ENCODE measurements around the gene WASHC3. TPM values are rescaled to one million over a fixed set of nuclear protein-coding genes. Genes with fewer than 3 reads are reported as not detected.

WASHC3 gene
- polyA plus RNA-seq, 4 donors, result 25.7 to 40.2 (median 31.0) TPM

DNA sequence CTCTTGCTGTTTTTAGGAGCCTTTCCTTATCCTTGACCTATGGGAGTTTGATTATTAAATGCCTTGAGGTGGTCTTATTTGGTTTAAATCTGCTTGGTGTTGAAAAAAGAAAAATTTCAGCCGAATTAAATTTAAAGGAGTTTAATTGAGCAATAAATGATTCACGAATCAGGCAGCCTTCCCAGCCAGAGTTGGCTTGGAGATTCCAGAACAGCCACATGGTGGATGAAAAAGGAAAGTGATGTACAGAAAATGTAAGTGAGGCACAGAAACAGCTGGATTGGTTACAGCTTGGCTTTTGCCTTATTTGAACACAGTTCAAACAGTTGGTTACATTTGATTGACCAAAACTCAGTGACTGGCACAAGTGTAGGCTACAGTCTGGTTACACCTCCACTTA is 69.7 kb downstream of the WASHC3 start:
- WGBS, 3 donors, result 70 to 75% (median 71%) methylated on average over 2 of the region's 2 CpGs
- Histone ChIP-seq H3K27me3 (ENCODE audit: control insufficient read depth in 3 of 3, insufficient read depth in 3 of 3, low read length in 3 of 3) (no peaks in the 10 kb centered on the region), H3K36me3 (ENCODE audit: control insufficient read depth in 3 of 3, insufficient read depth in 2 of 3, low read depth in 1 of 3, low read length in 3 of 3) (no peaks in the 10 kb centered on the region), H3K9me3 (ENCODE audit: control insufficient read depth in 2 of 2, insufficient read depth in 1 of 2, low read depth in 1 of 2, low read length in 1 of 2) (no peaks in the 10 kb centered on the region), H3K4me3 (ENCODE audit: low read depth in 1 of 3, low read length in 3 of 3) (no peak overlapping the region), H3K27ac (ENCODE audit: low read depth in 1 of 3, low read length in 2 of 3) (no peak overlapping the region), H3K4me1 (ENCODE audit: control insufficient read depth in 3 of 3, insufficient read depth in 2 of 3, low read depth in 1 of 3, low read length in 2 of 3) (no peaks in the 10 kb centered on the region)
- FAIRE-seq, result no peak
- DNase-seq, result no peak

DNA sequence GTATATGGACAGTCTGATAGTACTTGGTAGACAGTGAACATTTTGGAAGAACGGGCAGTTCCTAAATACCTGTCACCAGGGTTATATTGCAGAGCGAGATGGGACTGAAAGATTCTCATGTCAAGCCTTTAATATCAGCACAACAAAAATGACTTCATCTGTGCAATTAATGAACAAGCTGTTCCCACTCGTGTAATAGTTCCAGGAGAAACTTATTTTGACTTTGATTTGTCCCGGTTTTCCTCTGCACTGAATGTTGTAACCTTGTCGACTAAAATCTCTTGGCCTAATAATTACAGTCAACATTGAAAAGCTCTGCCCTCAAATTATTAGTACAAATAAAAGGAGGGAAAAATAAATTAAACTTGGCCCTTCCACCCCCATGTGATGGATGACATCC is 79.5 kb downstream of the WASHC3 start:
- Histone ChIP-seq H3K9me3 (ENCODE audit: control insufficient read depth in 2 of 2, insufficient read depth in 1 of 2, low read depth in 1 of 2, low read length in 1 of 2) (no peaks in the 10 kb centered on the region), H3K27ac (ENCODE audit: low read depth in 1 of 3, low read length in 2 of 3) (no peak overlapping the region), H3K36me3 (ENCODE audit: control insufficient read depth in 3 of 3, insufficient read depth in 2 of 3, low read depth in 1 of 3, low read length in 3 of 3) (no peaks in the 10 kb centered on the region), H3K27me3 (ENCODE audit: control insufficient read depth in 3 of 3, insufficient read depth in 3 of 3, low read length in 3 of 3) (no peaks in the 10 kb centered on the region), H3K4me1 (ENCODE audit: control insufficient read depth in 3 of 3, insufficient read depth in 2 of 3, low read depth in 1 of 3, low read length in 2 of 3) (no peaks in the 10 kb centered on the region), H3K4me3 (ENCODE audit: low read depth in 1 of 3, low read length in 3 of 3) (no peak overlapping the region)
- DNase-seq (no peak), FAIRE-seq (no peak)
- WGBS, 3 donors, result 77 to 82% (median 79%) methylated on average over 5 of the region's 5 CpGs

DNA sequence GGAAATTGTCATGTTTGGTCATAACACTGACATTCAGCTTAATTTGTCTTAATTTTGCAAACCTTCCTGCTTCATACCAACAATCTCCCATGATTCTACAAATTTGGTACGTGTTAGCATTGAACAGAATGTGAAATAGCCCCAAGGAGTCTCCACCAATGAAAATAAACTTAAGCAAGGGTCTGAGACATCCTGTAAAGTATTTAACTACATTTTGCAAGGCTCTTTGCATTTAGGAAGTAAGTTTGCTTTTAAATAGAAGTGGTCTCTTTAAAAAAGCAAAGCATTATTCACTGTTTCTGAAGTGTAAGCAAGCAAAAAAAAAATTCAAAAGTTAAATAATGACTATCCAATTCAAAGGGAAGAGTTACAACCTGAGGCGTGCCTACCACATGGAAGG is 79.9 kb downstream of the WASHC3 start:
- H3K4me3 ChIP-seq (ENCODE audit: low read depth in 1 of 3, low read length in 3 of 3), result no peak overlapping the region
- no peak for DNase-seq
- H3K9me3 ChIP-seq (ENCODE audit: control insufficient read depth in 2 of 2, insufficient read depth in 1 of 2, low read depth in 1 of 2, low read length in 1 of 2), result no peaks in the 10 kb centered on the region
- H3K36me3 ChIP-seq (ENCODE audit: control insufficient read depth in 3 of 3, insufficient read depth in 2 of 3, low read depth in 1 of 3, low read length in 3 of 3), result no peaks in the 10 kb centered on the region
- no peaks in the 10 kb centered on the region for H3K4me1 ChIP-seq (ENCODE audit: control insufficient read depth in 3 of 3, insufficient read depth in 2 of 3, low read depth in 1 of 3, low read length in 2 of 3)
- 30 to 67% (median 41%) methylated on average over 2 of the region's 2 CpGs for WGBS, 3 donors
- H3K27me3 ChIP-seq (ENCODE audit: control insufficient read depth in 3 of 3, insufficient read depth in 3 of 3, low read length in 3 of 3), result no peaks in the 10 kb centered on the region
- FAIRE-seq, result no peak
- no peak overlapping the region for H3K27ac ChIP-seq (ENCODE audit: low read depth in 1 of 3, low read length in 2 of 3)

DNA sequence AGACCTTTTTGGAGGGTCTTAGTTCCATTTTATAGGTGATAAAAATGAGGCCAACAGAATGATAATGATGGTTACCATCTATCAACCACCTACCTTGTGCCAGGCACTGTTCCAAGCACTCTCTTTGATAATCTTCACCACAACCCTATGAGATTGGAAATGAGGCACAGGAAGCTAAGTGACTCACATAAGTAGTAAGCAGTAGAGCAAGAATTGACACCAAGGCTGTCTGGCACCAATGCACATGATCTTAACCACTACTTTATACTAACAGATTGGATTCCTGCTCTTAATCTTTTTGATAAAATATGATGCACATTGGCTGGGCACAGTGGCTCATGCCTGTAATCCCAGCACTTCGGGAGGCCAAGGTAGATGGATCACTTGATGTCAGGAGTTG is 93.0 kb downstream of the WASHC3 start:
- WGBS, 3 donors, result 82 to 88% (median 87%) methylated on average over 1 of the region's 1 CpG
- H3K4me3 ChIP-seq (ENCODE audit: low read depth in 1 of 3, low read length in 3 of 3), result no peak overlapping the region
- no peaks in the 10 kb centered on the region for H3K36me3 ChIP-seq (ENCODE audit: control insufficient read depth in 3 of 3, insufficient read depth in 2 of 3, low read depth in 1 of 3, low read length in 3 of 3)
- FAIRE-seq (no peak), DNase-seq (no peak)
- no peaks in the 10 kb centered on the region for H3K9me3 ChIP-seq (ENCODE audit: control insufficient read depth in 2 of 2, insufficient read depth in 1 of 2, low read depth in 1 of 2, low read length in 1 of 2)
- H3K27me3 ChIP-seq (ENCODE audit: control insufficient read depth in 3 of 3, insufficient read depth in 3 of 3, low read length in 3 of 3), result no peaks in the 10 kb centered on the region
- no peak overlapping the region for H3K27ac ChIP-seq (ENCODE audit: low read depth in 1 of 3, low read length in 2 of 3)
- H3K4me1 ChIP-seq (ENCODE audit: control insufficient read depth in 3 of 3, insufficient read depth in 2 of 3, low read depth in 1 of 3, low read length in 2 of 3), result no peaks in the 10 kb centered on the region

DNA sequence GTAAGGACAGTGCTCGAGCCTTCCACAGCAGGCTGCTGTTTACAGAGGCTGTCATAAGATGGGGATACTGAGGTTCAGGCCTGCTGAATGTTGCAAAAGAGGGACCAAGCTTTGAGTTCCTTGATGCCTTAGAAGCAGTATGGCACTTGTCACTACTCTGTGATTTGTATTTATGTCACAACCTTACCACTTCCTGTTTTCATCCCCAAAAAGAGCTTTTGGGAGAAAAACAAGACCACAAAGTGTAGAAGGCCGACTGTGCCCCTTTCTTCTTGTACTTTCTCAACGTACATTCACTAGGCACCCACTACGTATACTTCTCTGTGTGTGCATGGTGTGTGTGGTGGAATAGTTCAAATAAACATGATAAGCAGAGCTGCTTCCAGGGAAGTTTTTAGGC is 94.3 kb downstream of the WASHC3 start:
- no peak overlapping the region for H3K27ac ChIP-seq (ENCODE audit: low read depth in 1 of 3, low read length in 2 of 3)
- H3K9me3 ChIP-seq (ENCODE audit: control insufficient read depth in 2 of 2, insufficient read depth in 1 of 2, low read depth in 1 of 2, low read length in 1 of 2), result no peaks in the 10 kb centered on the region
- DNase-seq, result no peak
- H3K36me3 ChIP-seq (ENCODE audit: control insufficient read depth in 3 of 3, insufficient read depth in 2 of 3, low read depth in 1 of 3, low read length in 3 of 3), result no peaks in the 10 kb centered on the region
- H3K27me3 ChIP-seq (ENCODE audit: control insufficient read depth in 3 of 3, insufficient read depth in 3 of 3, low read length in 3 of 3), result no peaks in the 10 kb centered on the region
- WGBS, 3 donors, result 61 to 77% (median 63%) methylated on average over 4 of the region's 4 CpGs
- no peak for FAIRE-seq
- H3K4me3 ChIP-seq (ENCODE audit: low read depth in 1 of 3, low read length in 3 of 3), result no peak overlapping the region
- no peaks in the 10 kb centered on the region for H3K4me1 ChIP-seq (ENCODE audit: control insufficient read depth in 3 of 3, insufficient read depth in 2 of 3, low read depth in 1 of 3, low read length in 2 of 3)

DNA sequence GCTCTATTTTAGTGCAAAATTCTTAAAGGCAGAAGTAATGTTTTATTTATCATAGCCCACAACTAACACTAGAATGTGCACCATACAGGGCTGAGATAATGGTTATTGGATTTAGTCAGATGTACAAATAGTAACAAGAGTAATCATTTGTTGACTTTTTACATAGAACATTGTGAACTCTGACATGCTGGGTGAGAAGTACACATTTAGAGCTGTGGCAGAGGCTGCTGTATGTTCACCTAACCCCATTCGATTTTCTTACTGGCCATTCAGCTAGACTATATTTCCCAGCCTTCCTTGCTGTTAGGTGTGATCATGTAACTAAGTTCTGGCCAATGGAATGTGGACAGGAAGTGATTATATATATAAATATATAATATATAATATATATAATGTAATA is 95.3 kb downstream of the WASHC3 start:
- FAIRE-seq, result no peak
- Histone ChIP-seq H3K27ac (ENCODE audit: low read depth in 1 of 3, low read length in 2 of 3) (no peak overlapping the region), H3K9me3 (ENCODE audit: control insufficient read depth in 2 of 2, insufficient read depth in 1 of 2, low read depth in 1 of 2, low read length in 1 of 2) (no peaks in the 10 kb centered on the region), H3K36me3 (ENCODE audit: control insufficient read depth in 3 of 3, insufficient read depth in 2 of 3, low read depth in 1 of 3, low read length in 3 of 3) (no peaks in the 10 kb centered on the region), H3K4me1 (ENCODE audit: control insufficient read depth in 3 of 3, insufficient read depth in 2 of 3, low read depth in 1 of 3, low read length in 2 of 3) (no peaks in the 10 kb centered on the region), H3K4me3 (ENCODE audit: low read depth in 1 of 3, low read length in 3 of 3) (no peak overlapping the region), H3K27me3 (ENCODE audit: control insufficient read depth in 3 of 3, insufficient read depth in 3 of 3, low read length in 3 of 3) (no peaks in the 10 kb centered on the region)
- no peak for DNase-seq
- 47 to 68% (median 67%) methylated on average over 1 of the region's 1 CpG for WGBS, 3 donors

DNA sequence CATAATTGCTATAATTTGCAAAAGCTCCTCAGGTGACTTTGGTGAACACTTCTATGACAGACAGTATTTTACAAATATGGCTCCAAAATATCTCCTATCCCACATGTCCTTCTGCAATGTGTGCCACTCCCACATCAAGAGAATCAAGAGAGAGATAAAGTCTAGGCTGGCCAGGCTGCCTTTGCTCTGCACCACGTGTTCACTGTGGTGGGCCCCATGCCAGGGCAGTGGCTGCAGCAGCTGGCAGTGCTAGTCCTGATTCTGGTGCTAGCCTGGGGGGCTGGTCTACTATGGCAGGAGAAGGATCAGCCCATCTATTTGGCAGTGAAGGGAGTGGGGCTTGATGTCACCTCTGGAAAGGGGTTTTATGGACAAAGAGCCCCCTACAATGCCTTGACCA is 98.1 kb downstream of the WASHC3 start:
- 0 to 30% (median 5%) methylated on average over 1 of the region's 1 CpG for WGBS, 3 donors

More for the DNA sequence above, 98.1 kb downstream of the WASHC3 start:
- no peak overlapping the region for H3K4me3 ChIP-seq (ENCODE audit: low read depth in 1 of 3, low read length in 3 of 3)
- no peaks in the 10 kb centered on the region for H3K27me3 ChIP-seq (ENCODE audit: control insufficient read depth in 3 of 3, insufficient read depth in 3 of 3, low read length in 3 of 3)
- DNase-seq (no peak), FAIRE-seq (no peak)
- peaks cover 0 to 4% of the 10 kb centered on the region in 2 donors for H3K9me3 ChIP-seq (ENCODE audit: control insufficient read depth in 2 of 2, insufficient read depth in 1 of 2, low read depth in 1 of 2, low read length in 1 of 2)
- H3K4me1 ChIP-seq (ENCODE audit: control insufficient read depth in 3 of 3, insufficient read depth in 2 of 3, low read depth in 1 of 3, low read length in 2 of 3), result no peaks in the 10 kb centered on the region
- H3K27ac ChIP-seq (ENCODE audit: low read depth in 1 of 3, low read length in 2 of 3), result no peak overlapping the region
- H3K36me3 ChIP-seq (ENCODE audit: control insufficient read depth in 3 of 3, insufficient read depth in 2 of 3, low read depth in 1 of 3, low read length in 3 of 3), result no peaks in the 10 kb centered on the region

Other genes with a start within 250 kb of the WASHC3 start
- gene GNPTAB, start 231.0 kb downstream of the WASHC3 start, polyA plus RNA-seq, result 10 to 100 TPM in 3 of 4 donors, 1 to 10 TPM in 1; 6.8 to 37.0 (median 12.6) TPM
- 1 to 10 TPM in 3 of 4 donors, under 1 TPM in 1; 0.89 to 9.9 (median 5.6) TPM for gene DRAM1, start 184.4 kb downstream of the WASHC3 start, polyA plus RNA-seq
- 10 to 100 TPM; 13.8 to 28.5 (median 21.0) TPM for gene NUP37, start 58.1 kb upstream of the WASHC3 start, polyA plus RNA-seq
- gene PARPBP, start 58.2 kb upstream of the WASHC3 start, polyA plus RNA-seq, result 10 to 100 TPM in 1 of 4 donors, 1 to 10 TPM in 3; 1.1 to 12.1 (median 6.0) TPM
- under 1 TPM in 1 of 4 donors, not detected in 3; 0.18 TPM for gene PMCH, start 135.8 kb upstream of the WASHC3 start, polyA plus RNA-seq

Data from small intestine (tissue), 7 donors.